GM12878 (cell line): ENCODE measurements around the gene LIMS1.

Experiments used
- CEBPB ChIP-seq, 2 experiments: fragments of 150-350 bp in 1 of 2; IDR thresholded peaks; 2 replicates each; pipeline ENCODE4 v1.6.1; 2012 to 2014; ENCODE audit warnings: low read depth in 2 of 2, low read length in 2 of 2, borderline replicate concordance in 1 of 2, inconsistent platforms in 1 of 2
- CHD4 ChIP-seq: fragments of 200-600 bp; sonication (generic); IDR thresholded peaks from 2 replicates; pipeline ENCODE4 v1.6.1; 2016; ENCODE audit warnings: mild to moderate bottlenecking
- EP300 ChIP-seq, 2 experiments: fragments of 150-350 bp in 1 of 2; IDR thresholded peaks; 2 replicates each; pipeline ENCODE4 v1.6.1; 2011 to 2012; ENCODE audit warnings: low read depth in 2 of 2, low read length in 2 of 2, borderline replicate concordance in 1 of 2, improper control_type of control experiment in 1 of 2, inconsistent platforms in 1 of 2; ENCODE audit not compliant: control insufficient read depth in 1 of 2
- EZH2 ChIP-seq: IDR thresholded peaks from 2 replicates; pipeline ENCODE4 v1.6.1; 2012; ENCODE audit warnings: low read depth, mild to moderate bottlenecking, control low read depth, inconsistent platforms, low read length, borderline replicate concordance; ENCODE audit not compliant: control insufficient read depth
- MXI1 ChIP-seq: fragments of 150-350 bp; IDR thresholded peaks from 2 replicates; pipeline ENCODE4 v1.6.1; 2011; ENCODE audit warnings: low read depth, mild to moderate bottlenecking, inconsistent platforms, low read length, improper control_type of control experiment
- MYC ChIP-seq: IDR thresholded peaks from 2 replicates; pipeline ENCODE4 v1.6.1; 2011; ENCODE audit warnings: mild to moderate bottlenecking, low read length, moderate library complexity, inconsistent platforms; ENCODE audit not compliant: insufficient read depth, insufficient replicate concordance, insufficient read length, severe bottlenecking
- RAD51 ChIP-seq: fragments of 450-650 bp; IDR thresholded peaks from 2 replicates; pipeline ENCODE4 v1.6.1; 2016; ENCODE audit warnings: moderate library complexity, mild to moderate bottlenecking, inconsistent platforms
- TF ChIP-seq, protein P1 (sequence below), 3 experiments: IDR thresholded peaks in 2 of 3; conservative IDR thresholded peaks in 1 of 3; 2 replicates each; pipeline ENCODE4 v1.5.1; 2011; ENCODE audit warnings: low read depth in 3 of 3, low read length in 3 of 3, mild to moderate bottlenecking in 3 of 3, control low read depth in 2 of 3, moderate library complexity in 2 of 3, inconsistent platforms in 1 of 3, mixed read lengths in 1 of 3; ENCODE audit not compliant: control insufficient read depth in 2 of 3, insufficient read depth in 1 of 3; ENCODE audit errors: extremely low read depth in 1 of 3

GRCh38 chr2:108640731-108641130 is 106.5 kb downstream of the LIMS1 start:
- TF ChIP-seq EP300 (IDR thresholded peaks at IDR 0.05; ENCODE audit: borderline replicate concordance in 1 of 2, control insufficient read depth in 1 of 2, low read depth in 2 of 2, low read length in 2 of 2) = no peak
- no peak for TF ChIP-seq CEBPB (IDR thresholded peaks at IDR 0.05; ENCODE audit: borderline replicate concordance in 1 of 2, low read depth in 2 of 2, low read length in 2 of 2)
- TF ChIP-seq, protein P1, sequence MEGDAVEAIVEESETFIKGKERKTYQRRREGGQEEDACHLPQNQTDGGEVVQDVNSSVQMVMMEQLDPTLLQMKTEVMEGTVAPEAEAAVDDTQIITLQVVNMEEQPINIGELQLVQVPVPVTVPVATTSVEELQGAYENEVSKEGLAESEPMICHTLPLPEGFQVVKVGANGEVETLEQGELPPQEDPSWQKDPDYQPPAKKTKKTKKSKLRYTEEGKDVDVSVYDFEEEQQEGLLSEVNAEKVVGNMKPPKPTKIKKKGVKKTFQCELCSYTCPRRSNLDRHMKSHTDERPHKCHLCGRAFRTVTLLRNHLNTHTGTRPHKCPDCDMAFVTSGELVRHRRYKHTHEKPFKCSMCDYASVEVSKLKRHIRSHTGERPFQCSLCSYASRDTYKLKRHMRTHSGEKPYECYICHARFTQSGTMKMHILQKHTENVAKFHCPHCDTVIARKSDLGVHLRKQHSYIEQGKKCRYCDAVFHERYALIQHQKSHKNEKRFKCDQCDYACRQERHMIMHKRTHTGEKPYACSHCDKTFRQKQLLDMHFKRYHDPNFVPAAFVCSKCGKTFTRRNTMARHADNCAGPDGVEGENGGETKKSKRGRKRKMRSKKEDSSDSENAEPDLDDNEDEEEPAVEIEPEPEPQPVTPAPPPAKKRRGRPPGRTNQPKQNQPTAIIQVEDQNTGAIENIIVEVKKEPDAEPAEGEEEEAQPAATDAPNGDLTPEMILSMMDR (IDR thresholded peaks at IDR 0.05 in 2 of 3, conservative IDR thresholded peaks at IDR 0.05 in 1 of 3; ENCODE audit: control insufficient read depth in 2 of 3, extremely low read depth in 1 of 3, insufficient read depth in 1 of 3, low read depth in 3 of 3, low read length in 3 of 3) = no peak
- TF ChIP-seq MYC = no peak
- TF ChIP-seq EZH2 = no peak
- no peak for TF ChIP-seq MXI1
- TF ChIP-seq RAD51 = no peak
- no peak for TF ChIP-seq CHD4
